Hepatocyte (in vitro differentiated cells): ENCODE results near the gene PRPF8. TPM values are rescaled to one million over a fixed set of nuclear protein-coding genes. Genes with fewer than 3 reads are reported as not detected.

Experiments used
- DNase-seq: peaks from one replicate; pipeline ENCODE4 v3.0.0-alpha.2; 2016; ENCODE audit warnings: low spot score
- H2AFZ ChIP-seq: fragments of 200-600 bp; sonication (generic); 2 replicates; pipeline ENCODE4 v1.6.0; 2016; ENCODE audit warnings: antibody characterized with exemption, mild to moderate bottlenecking
- H3K27ac ChIP-seq: fragments of 200-600 bp; sonication (generic); 2 replicates; pipeline ENCODE4 v1.5.1; 2016; ENCODE audit warnings: mild to moderate bottlenecking
- H3K27me3 ChIP-seq: fragments of 200-600 bp; sonication (generic); 2 replicates; pipeline ENCODE4 v1.6.1; 2016
- H3K36me3 ChIP-seq: fragments of 200-600 bp; sonication (generic); replicated peaks from 2 replicates; pipeline ENCODE4 v1.5.1; 2016; ENCODE audit warnings: low read depth; ENCODE audit not compliant: insufficient read depth
- H3K4me1 ChIP-seq: fragments of 200-600 bp; sonication (generic); 2 replicates; pipeline ENCODE4 v1.5.1; 2016; ENCODE audit warnings: mild to moderate bottlenecking, moderate library complexity; ENCODE audit not compliant: insufficient read depth
- H3K4me2 ChIP-seq: fragments of 200-600 bp; sonication (generic); 2 replicates; pipeline ENCODE4 v1.6.0; 2016
- H3K4me3 ChIP-seq: fragments of 200-600 bp; sonication (generic); 2 replicates; pipeline ENCODE4 v1.5.1; 2016; ENCODE audit warnings: mild to moderate bottlenecking
- H3K79me2 ChIP-seq: fragments of 200-600 bp; sonication (generic); 2 replicates; pipeline ENCODE4 v1.6.0; 2017; ENCODE audit warnings: mild to moderate bottlenecking
- H3K9me2 ChIP-seq: fragments of 200-600 bp; sonication (generic); replicated peaks from 2 replicates; pipeline ENCODE4 v1.6.0; 2017; ENCODE audit warnings: mild to moderate bottlenecking; ENCODE audit not compliant: insufficient read depth
- H3K9me3 ChIP-seq: fragments of 200-600 bp; sonication (generic); 2 replicates; pipeline ENCODE4 v1.5.1; 2016; ENCODE audit warnings: low read depth, mild to moderate bottlenecking
- H4K20me1 ChIP-seq: fragments of 200-600 bp; sonication (generic); 2 replicates; pipeline ENCODE4 v1.6.0; 2016; ENCODE audit warnings: mild to moderate bottlenecking; ENCODE audit not compliant: insufficient read depth, poor library complexity, severe bottlenecking
- CTCF ChIP-seq: fragments of 200-600 bp; sonication (generic); IDR thresholded peaks from 2 replicates; pipeline ENCODE4 v1.5.1; 2016; ENCODE audit warnings: antibody characterized with exemption, mild to moderate bottlenecking; ENCODE audit not compliant: poor library complexity
- EZH2 ChIP-seq: fragments of 200-600 bp; sonication (generic); IDR thresholded peaks from 2 replicates; pipeline ENCODE4 v1.6.1; 2016; ENCODE audit warnings: antibody characterized with exemption, mild to moderate bottlenecking, borderline replicate concordance
- EZH2phosphoT487 ChIP-seq: fragments of 200-600 bp; sonication (generic); IDR thresholded peaks from one replicate; pipeline ENCODE4 v1.6.1; 2018; ENCODE audit warnings: antibody characterized with exemption, mild to moderate bottlenecking, low read depth, moderate library complexity; ENCODE audit not compliant: unreplicated experiment, severe bottlenecking
- WGBS: methylation state at CpG from one replicate; pipeline ENCODE4 v1.1.6; 2016; ENCODE audit warnings: low lambda C conversion rate; ENCODE audit errors: missing lambda C conversion rate; 5-methylcytosine and 5-hydroxymethylcytosine counted together
- polyA plus RNA-seq: library from polyadenylated mRNA; unstranded; fragments of >200 nt; fragmentation: Nextera tagmentation; extraction: Ambion mirVana; gene quantifications from 2 replicates; pipeline ENCODE4 v1.2.1, GENCODE V29; 2016
- total RNA-seq: library from RNA; depleted of rRNA; stranded (reverse); fragments of >200 nt; gene quantifications from 2 replicates; pipeline ENCODE4 v1.2.3, GENCODE V29; 2014

Gene PRPF8
- total and polyA plus RNA-seq, 2 experiments from 2014 or later: 107 to 119 TPM

- H3K9me2 ChIP-seq: no peaks in the 10 kb centered on the region
- peaks cover 27% of the 10 kb centered on the region for H3K79me2 ChIP-seq
- H3K4me3 ChIP-seq: no peak overlapping the region
- H3K27ac ChIP-seq: peak overlapping the region; percentile 96
- TF ChIP-seq EZH2 (no peak), CTCF (no peak), EZH2phosphoT487 (no peak)
- H4K20me1 ChIP-seq: peaks cover 38% of the 10 kb centered on the region
- no peaks in the 10 kb centered on the region for H3K36me3 ChIP-seq
- H2AFZ ChIP-seq: no peak overlapping the region
- H3K9me3 ChIP-seq: no peaks in the 10 kb centered on the region
- H3K27me3 ChIP-seq: no peaks in the 10 kb centered on the region
- WGBS: 73% methylated on average over 10 of the region's 10 CpGs
- H3K4me2 ChIP-seq: peak overlapping the region; percentile 90
- peaks cover 33% of the 10 kb centered on the region for H3K4me1 ChIP-seq
- peak; percentile 10 for DNase-seq
These were observed 28.7 kb upstream of the PRPF8 start for GRCh38 chr17:1713160-1713877.

GRCh38 chr17:1712271-1712670 lies 27.6 kb upstream of the PRPF8 start:
- DNase-seq: no peak
- H3K4me2 ChIP-seq: peak overlapping the region; percentile 90
- no peaks in the 10 kb centered on the region for H3K9me3 ChIP-seq
- H3K27ac ChIP-seq: no peak overlapping the region
- H3K27me3 ChIP-seq: no peaks in the 10 kb centered on the region
- WGBS: 96% methylated on average over 8 of the region's 8 CpGs
- no peaks in the 10 kb centered on the region for H3K9me2 ChIP-seq
- peaks cover 38% of the 10 kb centered on the region for H4K20me1 ChIP-seq
- peaks cover 27% of the 10 kb centered on the region for H3K79me2 ChIP-seq
- TF ChIP-seq EZH2 (no peak), CTCF (no peak), EZH2phosphoT487 (no peak)
- no peak overlapping the region for H3K4me3 ChIP-seq
- H3K36me3 ChIP-seq: no peaks in the 10 kb centered on the region
- H3K4me1 ChIP-seq: peaks cover 26% of the 10 kb centered on the region
- no peak overlapping the region for H2AFZ ChIP-seq

- Histone ChIP-seq H3K36me3 (no peaks in the 10 kb centered on the region), H3K4me3 (no peak overlapping the region), H4K20me1 (peaks cover 38% of the 10 kb centered on the region), H3K9me3 (no peaks in the 10 kb centered on the region), H2AFZ (no peak overlapping the region), H3K4me2 (peak overlapping the region; percentile 90), H3K27ac (peak overlapping the region; percentile 65), H3K79me2 (peaks cover 27% of the 10 kb centered on the region), H3K4me1 (peaks cover 26% of the 10 kb centered on the region), H3K27me3 (no peaks in the 10 kb centered on the region), H3K9me2 (no peaks in the 10 kb centered on the region)
- DNase-seq: no peak
- WGBS: 72% methylated on average over 4 of the region's 4 CpGs
- TF ChIP-seq EZH2phosphoT487 (no peak), CTCF (no peak), EZH2 (no peak)
These were observed 27.1 kb upstream of the PRPF8 start for GRCh38 chr17:1711804-1712203.
